HAP-1 (cell line): ENCODE measurements around the gene ABTB1.
"Not testable (repeated sequence)": the region's sequence is repeated elsewhere in the genome, so short reads cannot be mapped to it uniquely, and the experiment has no call there.

Source experiments
- DNase-seq, 2 experiments: peaks; one replicate each; pipeline ENCODE4 v3.0.0-alpha.2; 2016 to 2020; ENCODE audit warnings: low spot score in 2 of 2
- H3K27me3 ChIP-seq: fragments of 250-450 bp; sonication (Bioruptor Pico); 2 replicates; pipeline ENCODE4 v1.5.1; 2020; ENCODE audit warnings: low read depth, mild to moderate bottlenecking, moderate library complexity
- H3K36me3 ChIP-seq: fragments of 250-450 bp; sonication (Bioruptor Pico); replicated peaks from 2 replicates; pipeline ENCODE4 v1.5.1; 2020; ENCODE audit warnings: mild to moderate bottlenecking
- H3K4me1 ChIP-seq: fragments of 250-450 bp; sonication (Bioruptor Pico); 2 replicates; pipeline ENCODE4 v1.5.1; 2020; ENCODE audit warnings: mild to moderate bottlenecking
- H3K4me3 ChIP-seq: fragments of 250-450 bp; sonication (Bioruptor Pico); 2 replicates; pipeline ENCODE4 v1.5.1; 2020; ENCODE audit warnings: mild to moderate bottlenecking, moderate library complexity
- H3K9me3 ChIP-seq: fragments of 250-450 bp; sonication (Bioruptor Pico); 2 replicates; pipeline ENCODE4 v1.5.1; 2020; ENCODE audit warnings: mild to moderate bottlenecking, moderate library complexity
- in situ Hi-C: fragments of 300-500 bp; cut with MboI; formaldehyde crosslinking; loops from 3 replicates; pipeline ENCODE4 v1.14.3; 2020; ENCODE audit warnings: low sequenced_read_pairs, inconsistent platforms, mixed read lengths

ABTB1 gene

GRCh38 chr3:127639173-127640041 lies 33.3 kb upstream of the ABTB1 start:
- in situ Hi-C loops, result no loop called here
- Histone ChIP-seq H3K9me3 (no peaks in the 10 kb centered on the region), H3K36me3 (no peaks in the 10 kb centered on the region; the same call in 1 of the 2 replicates), H3K4me1 (no peaks in the 10 kb centered on the region), H3K4me3 (no peak overlapping the region), H3K27me3 (no peaks in the 10 kb centered on the region)
- no peak for DNase-seq

- no peak for DNase-seq
- H3K9me3 ChIP-seq, result no peaks in the 10 kb centered on the region
- H3K36me3 ChIP-seq, result no peaks in the 10 kb centered on the region; the same call in 1 of the 2 replicates
- in situ Hi-C loops, result no loop called here
- H3K27me3 ChIP-seq, result no peaks in the 10 kb centered on the region
- no peak overlapping the region for H3K4me3 ChIP-seq
- no peaks in the 10 kb centered on the region for H3K4me1 ChIP-seq
Measured at GRCh38 chr3:127640042-127640355, 32.8 kb upstream of the ABTB1 start.

- no peaks in the 10 kb centered on the region for H3K27me3 ChIP-seq
- H3K36me3 ChIP-seq, result no peaks in the 10 kb centered on the region; the same call in 1 of the 2 replicates
- DNase-seq, result no peak
- no peaks in the 10 kb centered on the region for H3K9me3 ChIP-seq
- no peak overlapping the region for H3K4me3 ChIP-seq
- no peaks in the 10 kb centered on the region for H3K4me1 ChIP-seq
- in situ Hi-C loops, result no loop called here
Measured at GRCh38 chr3:127644641-127645370, 27.9 kb upstream of the ABTB1 start.

GRCh38 chr3:127645371-127646015 lies 27.3 kb upstream of the ABTB1 start:
- Histone ChIP-seq H3K36me3 (no peaks in the 10 kb centered on the region; the same call in 1 of the 2 replicates), H3K9me3 (no peaks in the 10 kb centered on the region), H3K4me3 (no peak overlapping the region), H3K27me3 (no peaks in the 10 kb centered on the region), H3K4me1 (no peaks in the 10 kb centered on the region)
- no peak for DNase-seq
- in situ Hi-C loops, result no loop called here

- no peak overlapping the region for H3K4me3 ChIP-seq
Measured at GRCh38 chr3:127646501-127647046, 26.2 kb upstream of the ABTB1 start.

GRCh38 chr3:127647166-127647844 lies 25.4 kb upstream of the ABTB1 start:
- in situ Hi-C loops, result no loop called here
- no peaks in the 10 kb centered on the region for H3K9me3 ChIP-seq

More at GRCh38 chr3:127646501-127647046, 26.2 kb upstream of the ABTB1 start:
- Histone ChIP-seq H3K4me1 (no peaks in the 10 kb centered on the region), H3K36me3 (no peaks in the 10 kb centered on the region; the same call in 1 of the 2 replicates), H3K27me3 (no peaks in the 10 kb centered on the region), H3K9me3 (no peaks in the 10 kb centered on the region)
- DNase-seq, result no peak
- in situ Hi-C loops, result no loop called here

GRCh38 chr3:127647845-127648204 lies 24.9 kb upstream of the ABTB1 start:
- in situ Hi-C loops, result no loop called here
- DNase-seq, result no peak
- Histone ChIP-seq H3K27me3 (no peaks in the 10 kb centered on the region), H3K9me3 (no peaks in the 10 kb centered on the region), H3K36me3 (no peaks in the 10 kb centered on the region; the same call in 1 of the 2 replicates), H3K4me3 (no peak overlapping the region), H3K4me1 (no peaks in the 10 kb centered on the region)

More at GRCh38 chr3:127647166-127647844, 25.4 kb upstream of the ABTB1 start:
- Histone ChIP-seq H3K27me3 (no peaks in the 10 kb centered on the region), H3K4me3 (no peak overlapping the region), H3K4me1 (no peaks in the 10 kb centered on the region), H3K36me3 (no peaks in the 10 kb centered on the region; the same call in 1 of the 2 replicates)
- no peak for DNase-seq

- Histone ChIP-seq H3K36me3 (no peaks in the 10 kb centered on the region; the same call in 1 of the 2 replicates), H3K9me3 (no peaks in the 10 kb centered on the region), H3K27me3 (no peaks in the 10 kb centered on the region), H3K4me3 (no peak overlapping the region), H3K4me1 (no peaks in the 10 kb centered on the region; the same call in 1 of the 2 replicates)
- DNase-seq, result no peak
- in situ Hi-C loops, result no loop called here
Measured at GRCh38 chr3:127650236-127650635, 22.5 kb upstream of the ABTB1 start.

- Histone ChIP-seq H3K9me3 (no peaks in the 10 kb centered on the region), H3K36me3 (no peaks in the 10 kb centered on the region), H3K4me1 (no peaks in the 10 kb centered on the region; the same call in 1 of the 2 replicates), H3K4me3 (no peak overlapping the region), H3K27me3 (no peaks in the 10 kb centered on the region)
- in situ Hi-C loops, result no loop called here
- DNase-seq, result no peak
Measured at GRCh38 chr3:127651516-127652172, 21.1 kb upstream of the ABTB1 start.

GRCh38 chr3:127652246-127652995 lies 20.3 kb upstream of the ABTB1 start:
- H3K9me3 ChIP-seq, result no peaks in the 10 kb centered on the region
- no peaks in the 10 kb centered on the region; the same call in 1 of the 2 replicates for H3K4me1 ChIP-seq
- peak; percentile 48 to 71 for DNase-seq
- in situ Hi-C loops, result no loop called here
- no peak overlapping the region for H3K4me3 ChIP-seq
- no peaks in the 10 kb centered on the region for H3K36me3 ChIP-seq
- H3K27me3 ChIP-seq, result no peaks in the 10 kb centered on the region

GRCh38 chr3:127654374-127654773 lies 18.4 kb upstream of the ABTB1 start:
- Histone ChIP-seq H3K4me3 (no peak overlapping the region), H3K4me1 (no peaks in the 10 kb centered on the region; the same call in 1 of the 2 replicates), H3K27me3 (no peaks in the 10 kb centered on the region), H3K36me3 (no peaks in the 10 kb centered on the region), H3K9me3 (no peaks in the 10 kb centered on the region)
- in situ Hi-C loops, result no loop called here
- no peak for DNase-seq

- in situ Hi-C loops, H3K4me3 ChIP-seq, H3K4me1 ChIP-seq, H3K27me3 ChIP-seq, H3K36me3 ChIP-seq, H3K9me3 ChIP-seq, DNase-seq: not testable (repeated sequence)
Measured at GRCh38 chr3:127654993-127655392, 17.8 kb upstream of the ABTB1 start.
